ENCODE data around the gene CACNA1H. TPM values are rescaled to one million over a fixed set of nuclear protein-coding genes. Genes with fewer than 3 reads are reported as not detected.

Gene CACNA1H
- total and polyA plus RNA-seq, 9 of the 15 experiments (the other 6 are each of a cell fraction or from before 2014, with no cell fraction given), result 0.10 to 0.18 TPM; not detected in 7

- H3K9me3 ChIP-seq (replicated peaks; ENCODE audit: control insufficient read depth, insufficient read depth, low read depth, low read length), result no peaks in the 10 kb centered on the region
- no peaks in the 10 kb centered on the region for H3K9me1 ChIP-seq (ENCODE audit: control insufficient read depth, insufficient read depth, low read length)
- WGBS (ENCODE audit: insufficient coverage, low coverage, missing lambda C conversion rate), result 10% methylated on average over 19 of the region's 20 CpGs
- DNase-seq (ENCODE audit: extremely low read depth in 1 of 4, low spot score in 3 of 4) (no peak), FAIRE-seq (no peak), ATAC-seq (no peak)
- H3K4me1 ChIP-seq (replicated peaks in 1 of 2; ENCODE audit: control insufficient read depth in 2 of 2, insufficient read depth in 2 of 2, low read length in 2 of 2), result peaks cover 0 to 84% of the 10 kb centered on the region in 2 experiments; a peak in 2 of 5 replicates
- H3K27me3 ChIP-seq (ENCODE audit: control insufficient read depth in 2 of 2, insufficient read depth in 2 of 2, low read length in 2 of 2), result peaks cover 33 to 64% of the 10 kb centered on the region in 2 experiments; a peak in 4 of 5 replicates
- no TSS peak for BruUV-seq (replicated peaks)
- no peak overlapping the region for H3K4me3 ChIP-seq
- no peak overlapping the region for H3K9ac ChIP-seq (ENCODE audit: insufficient read depth in 1 of 2, low read depth in 2 of 2, low read length in 2 of 2)
- no peaks in the 10 kb centered on the region for H3K36me3 ChIP-seq (ENCODE audit: control insufficient read depth, insufficient read depth, low read length)
- POLR2A ChIA-PET, result interaction anchor here (1.0 kb wide), 1 partner anchor 12 kb away, joined by 4 read pairs; no protein-coding TSS in a partner anchor
- H4K20me1 ChIP-seq (replicated peaks; ENCODE audit: control insufficient read depth, insufficient read depth, low read length), result peaks cover 23% of the 10 kb centered on the region
- H3K27ac ChIP-seq (ENCODE audit: extremely low read depth, low read depth, low read length), result no peak overlapping the region
- H3K4me2 ChIP-seq (ENCODE audit: insufficient read depth, low read length), result no peak overlapping the region
- in situ Hi-C loops (cut with MboI), result no loop called here
- no peaks in the 10 kb centered on the region for H3K79me2 ChIP-seq (ENCODE audit: control insufficient read depth, insufficient read depth, low read length)
- H2AFZ ChIP-seq (ENCODE audit: low read depth, low read length), result no peak overlapping the region
- intact Hi-C loops (cut with micrococcal nuclease), result no loop called here
- CTCF ChIA-PET (ENCODE audit: low intra/inter-chr PET ratio), result no interaction called here
- peak; percentile 74 for TF ChIP-seq USF2 (CRISPR knock-in tag; IDR thresholded peaks at IDR 0.05)
- no peak for TF ChIP-seq ZNF395 (CRISPR knock-in tag; IDR thresholded peaks at IDR 0.05)
- TF ChIP-seq NUFIP1 (IDR thresholded peaks at IDR 0.05; ENCODE audit: partially characterized antibody), result no peak
- TF ChIP-seq NCOA2 (IDR thresholded peaks at IDR 0.05; ENCODE audit: partially characterized antibody in 2 of 2), result no peak
- TF ChIP-seq GATAD2A (IDR thresholded peaks at IDR 0.05), result no peak
- peak; percentile 81 for TF ChIP-seq TFE3 (CRISPR knock-in tag; IDR thresholded peaks at IDR 0.05)
- no peak for TF ChIP-seq E4F1 (CRISPR knock-in tag; IDR thresholded peaks at IDR 0.05; ENCODE audit: borderline replicate concordance)
- no peak for TF ChIP-seq PRDM10 (IDR thresholded peaks at IDR 0.05; ENCODE audit: partially characterized antibody)
- 0 out of 2 replicates have a peak, but pooled peaks have one; percentile 15 for TF ChIP-seq TFAP4 (CRISPR knock-in tag; IDR thresholded peaks at IDR 0.05; ENCODE audit: borderline replicate concordance)
Observed at GRCh38 chr16:1155353-1156054, 2.6 kb downstream of the CACNA1H start.

Data from K562 (cell line).